ENCODE data around the gene MAGEL2. TPM values are rescaled to one million over a fixed set of nuclear protein-coding genes. Genes with fewer than 3 reads are reported as not detected.
"Not testable (repeated sequence)": the region's sequence is repeated elsewhere in the genome, so short reads cannot be mapped to it uniquely, and the experiment has no call there.

Gene MAGEL2
- total RNA-seq, 1 donor, result under 0.01 TPM

GRCh38 chr15:23644829-23645228 lies 2.8 kb downstream of the MAGEL2 start:
- Histone ChIP-seq H3K9me3 (ENCODE audit: low read depth, low read length) (no peaks in the 10 kb centered on the region), H3K4me3 (ENCODE audit: low read length) (no peak overlapping the region), H3K4me1 (ENCODE audit: insufficient read depth, low read length) (no peaks in the 10 kb centered on the region), H3K27me3 (ENCODE audit: insufficient read depth, low read length) (peaks cover 4% of the 10 kb centered on the region)

DNA sequence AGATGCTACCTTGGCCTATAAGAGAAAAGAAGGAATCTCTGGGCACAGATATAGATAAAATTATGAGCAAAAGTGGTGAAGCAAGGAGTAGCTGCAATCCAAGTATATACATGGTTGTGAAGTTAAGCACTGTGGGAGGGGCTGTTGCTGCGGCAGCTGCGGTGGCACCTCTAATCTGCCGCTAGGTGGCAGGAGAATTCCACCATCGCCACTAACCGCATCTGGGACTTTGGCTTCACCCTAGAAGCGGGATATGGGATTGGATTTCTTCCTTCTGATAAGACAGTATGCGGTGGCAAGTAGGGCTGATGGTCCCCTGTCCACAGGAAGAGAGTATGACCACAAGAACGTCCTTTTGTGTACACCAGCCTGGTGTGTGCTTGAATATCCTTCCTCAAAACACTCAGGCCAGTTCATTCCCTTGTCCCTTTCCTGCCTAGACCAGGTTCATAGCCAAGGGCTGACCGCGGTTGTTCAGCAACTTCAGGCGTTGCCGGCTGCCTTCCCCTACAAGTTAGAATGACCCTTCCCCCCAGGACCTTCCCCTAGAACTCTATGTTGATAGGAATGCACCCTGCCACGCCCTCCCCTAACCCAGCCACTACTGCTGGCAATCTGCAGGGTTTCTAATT lies 5.1 kb downstream of the MAGEL2 start:
- H3K4me1 ChIP-seq (ENCODE audit: insufficient read depth, low read length), result no peaks in the 10 kb centered on the region
- H3K9me3 ChIP-seq (ENCODE audit: low read depth, low read length), result no peaks in the 10 kb centered on the region
- no peaks in the 10 kb centered on the region for H3K27me3 ChIP-seq (ENCODE audit: insufficient read depth, low read length)
- H3K4me3 ChIP-seq (ENCODE audit: low read length), result no peak overlapping the region

DNA sequence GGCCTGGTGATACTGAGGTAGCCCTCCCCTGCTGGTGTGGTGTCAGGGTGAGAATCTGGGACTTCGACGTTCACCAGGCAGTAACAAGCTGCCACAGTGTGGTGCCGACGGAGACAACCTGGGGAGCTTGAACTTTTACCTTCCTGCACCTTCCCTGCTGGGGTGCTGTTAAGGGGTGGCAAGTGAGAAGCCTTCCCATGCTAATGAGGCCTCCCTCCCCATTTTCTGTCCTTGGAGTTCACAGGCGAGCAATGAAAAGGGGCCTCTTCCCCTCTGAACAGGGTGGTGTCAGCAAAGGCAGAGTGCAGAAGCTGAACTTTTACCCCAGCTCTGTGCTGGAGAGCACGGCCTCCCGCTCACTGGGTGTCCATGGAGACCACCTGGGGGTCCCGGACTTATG lies 13.5 kb downstream of the MAGEL2 start:
- no peaks in the 10 kb centered on the region for H3K9me3 ChIP-seq (ENCODE audit: low read depth, low read length)
- no peaks in the 10 kb centered on the region for H3K4me1 ChIP-seq (ENCODE audit: insufficient read depth, low read length)
- H3K27me3 ChIP-seq (ENCODE audit: insufficient read depth, low read length), result no peaks in the 10 kb centered on the region
- H3K4me3 ChIP-seq (ENCODE audit: low read length), result no peak overlapping the region

GRCh38 chr15:23629234-23629805 lies 18.3 kb downstream of the MAGEL2 start:
- Histone ChIP-seq H3K27me3 (ENCODE audit: insufficient read depth, low read length) (no peaks in the 10 kb centered on the region), H3K9me3 (ENCODE audit: low read depth, low read length) (no peaks in the 10 kb centered on the region), H3K4me1 (ENCODE audit: insufficient read depth, low read length) (no peaks in the 10 kb centered on the region), H3K4me3 (ENCODE audit: low read length) (no peak overlapping the region)

DNA sequence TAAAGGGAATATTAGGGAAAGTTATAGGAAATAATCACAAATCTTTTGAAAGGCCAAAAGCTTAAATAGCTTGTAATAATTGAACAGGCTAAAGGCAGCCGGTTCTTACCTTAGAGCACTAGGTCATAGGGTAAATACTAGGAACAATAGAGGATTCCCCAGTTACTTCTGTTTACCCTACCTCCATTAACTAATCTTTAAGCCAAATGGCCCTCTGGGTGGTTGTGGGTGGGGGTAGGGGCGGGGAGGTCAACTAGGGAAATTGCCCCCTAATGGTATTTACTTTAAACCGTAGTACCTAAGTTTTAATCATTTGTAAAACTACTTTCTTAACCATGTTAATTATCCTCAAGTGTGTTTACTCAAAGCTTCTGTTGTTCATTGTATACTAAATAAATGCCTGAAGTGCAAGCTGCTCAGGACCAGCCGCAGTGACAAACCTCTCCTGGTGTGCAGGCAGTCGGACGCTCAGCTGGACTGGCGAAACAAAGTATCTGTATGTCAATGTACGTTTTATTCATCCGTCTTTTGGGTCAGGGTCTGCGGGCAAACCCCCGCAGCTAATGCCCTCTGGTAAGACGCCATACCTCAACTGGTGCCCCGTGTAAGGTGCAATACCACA lies 18.9 kb downstream of the MAGEL2 start:
- Histone ChIP-seq H3K27me3 (ENCODE audit: insufficient read depth, low read length) (no peaks in the 10 kb centered on the region), H3K9me3 (ENCODE audit: low read depth, low read length) (no peaks in the 10 kb centered on the region), H3K4me1 (ENCODE audit: insufficient read depth, low read length) (no peaks in the 10 kb centered on the region), H3K4me3 (ENCODE audit: low read length) (no peak overlapping the region)

- peaks cover 11% of the 10 kb centered on the region for H3K9me3 ChIP-seq (ENCODE audit: low read depth, low read length)
- H3K27me3 ChIP-seq (ENCODE audit: insufficient read depth, low read length), result no peaks in the 10 kb centered on the region
- H3K4me1 ChIP-seq (ENCODE audit: insufficient read depth, low read length), result no peaks in the 10 kb centered on the region
- no peak overlapping the region for H3K4me3 ChIP-seq (ENCODE audit: low read length)
These were observed 31.1 kb downstream of the MAGEL2 start for GRCh38 chr15:23616536-23616935.

- Histone ChIP-seq H3K27me3 (ENCODE audit: insufficient read depth, low read length) (no peaks in the 10 kb centered on the region), H3K4me1 (ENCODE audit: insufficient read depth, low read length) (no peaks in the 10 kb centered on the region)
These were observed 41.4 kb downstream of the MAGEL2 start for GRCh38 chr15:23606226-23606625.

GRCh38 chr15:23602124-23602523 lies 45.5 kb downstream of the MAGEL2 start:
- H3K4me3 ChIP-seq (ENCODE audit: low read length), result no peak overlapping the region
- no peaks in the 10 kb centered on the region for H3K4me1 ChIP-seq (ENCODE audit: insufficient read depth, low read length)
- H3K27me3 ChIP-seq (ENCODE audit: insufficient read depth, low read length), result no peaks in the 10 kb centered on the region
- no peaks in the 10 kb centered on the region for H3K9me3 ChIP-seq (ENCODE audit: low read depth, low read length)

More at GRCh38 chr15:23606226-23606625, 41.4 kb downstream of the MAGEL2 start:
- Histone ChIP-seq H3K9me3 (ENCODE audit: low read depth, low read length) (no peaks in the 10 kb centered on the region), H3K4me3 (ENCODE audit: low read length) (no peak overlapping the region)

- Histone ChIP-seq H3K9me3 (ENCODE audit: low read depth, low read length) (no peaks in the 10 kb centered on the region), H3K4me3 (ENCODE audit: low read length) (no peak overlapping the region), H3K27me3 (ENCODE audit: insufficient read depth, low read length) (no peaks in the 10 kb centered on the region), H3K4me1 (ENCODE audit: insufficient read depth, low read length) (no peaks in the 10 kb centered on the region)
These were observed 48.6 kb downstream of the MAGEL2 start for GRCh38 chr15:23599053-23599452.

- H3K27me3 ChIP-seq (ENCODE audit: insufficient read depth, low read length); H3K4me3 ChIP-seq (ENCODE audit: low read length); H3K9me3 ChIP-seq (ENCODE audit: low read depth, low read length); H3K4me1 ChIP-seq (ENCODE audit: insufficient read depth, low read length): not testable (repeated sequence)
These were observed 50.4 kb downstream of the MAGEL2 start for GRCh38 chr15:23597278-23597677.

DNA sequence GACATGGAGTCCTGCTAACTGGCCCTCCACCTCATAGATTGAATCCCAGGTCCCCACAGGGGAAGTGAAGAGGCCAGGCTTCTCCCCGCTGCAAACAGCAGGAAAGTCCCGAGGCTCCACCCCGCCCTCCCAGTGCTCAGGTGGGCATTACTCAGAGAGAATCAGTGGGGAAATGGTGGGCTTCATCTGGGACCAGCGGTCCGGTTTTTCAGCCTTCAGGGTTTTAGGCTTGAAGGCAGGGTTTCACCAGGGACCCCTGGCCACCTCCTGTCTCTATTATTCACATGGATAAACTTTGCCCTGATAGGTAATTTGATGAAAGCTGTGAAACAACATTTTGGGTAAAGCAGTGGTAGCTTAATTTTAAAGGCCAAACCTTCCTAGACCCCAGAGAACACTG lies 50.9 kb downstream of the MAGEL2 start:
- H3K4me3 ChIP-seq (ENCODE audit: low read length), result no peak overlapping the region
- H3K9me3 ChIP-seq (ENCODE audit: low read depth, low read length), result no peaks in the 10 kb centered on the region
- H3K27me3 ChIP-seq (ENCODE audit: insufficient read depth, low read length), result no peaks in the 10 kb centered on the region
- H3K4me1 ChIP-seq (ENCODE audit: insufficient read depth, low read length), result no peaks in the 10 kb centered on the region

DNA sequence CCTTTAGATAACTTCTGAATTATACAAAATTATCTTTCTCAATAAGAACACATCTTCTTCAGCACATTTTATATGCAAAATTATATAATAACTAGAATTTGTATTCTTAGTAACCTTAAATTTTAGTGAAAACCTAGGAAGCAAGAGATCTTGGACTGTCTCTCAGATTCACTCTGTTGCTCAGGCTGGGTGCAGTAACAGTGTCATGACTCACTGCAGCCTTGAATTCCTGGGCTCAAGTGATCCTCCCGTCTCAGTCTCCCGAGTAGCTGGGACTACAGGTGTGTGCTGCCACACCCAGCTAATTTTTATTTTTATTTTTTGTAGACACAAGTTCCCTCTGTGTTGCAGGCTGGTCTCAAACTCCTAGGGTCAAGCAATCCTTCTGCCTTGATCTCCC lies 52.3 kb downstream of the MAGEL2 start:
- Histone ChIP-seq H3K9me3 (ENCODE audit: low read depth, low read length) (no peaks in the 10 kb centered on the region), H3K4me1 (ENCODE audit: insufficient read depth, low read length) (no peaks in the 10 kb centered on the region), H3K27me3 (ENCODE audit: insufficient read depth, low read length) (no peaks in the 10 kb centered on the region), H3K4me3 (ENCODE audit: low read length) (no peak overlapping the region)

GRCh38 chr15:23594252-23594770 lies 53.4 kb downstream of the MAGEL2 start:
- H3K4me1 ChIP-seq (ENCODE audit: insufficient read depth, low read length), result no peaks in the 10 kb centered on the region
- no peaks in the 10 kb centered on the region for H3K27me3 ChIP-seq (ENCODE audit: insufficient read depth, low read length)
- no peak overlapping the region for H3K4me3 ChIP-seq (ENCODE audit: low read length)
- no peaks in the 10 kb centered on the region for H3K9me3 ChIP-seq (ENCODE audit: low read depth, low read length)
